ENCODE measurements around the gene MAT2B.

The MAT2B gene

GRCh38 chr5:163551156-163551555 is 45.7 kb downstream of the MAT2B start:
- TF ChIP-seq, protein P1, sequence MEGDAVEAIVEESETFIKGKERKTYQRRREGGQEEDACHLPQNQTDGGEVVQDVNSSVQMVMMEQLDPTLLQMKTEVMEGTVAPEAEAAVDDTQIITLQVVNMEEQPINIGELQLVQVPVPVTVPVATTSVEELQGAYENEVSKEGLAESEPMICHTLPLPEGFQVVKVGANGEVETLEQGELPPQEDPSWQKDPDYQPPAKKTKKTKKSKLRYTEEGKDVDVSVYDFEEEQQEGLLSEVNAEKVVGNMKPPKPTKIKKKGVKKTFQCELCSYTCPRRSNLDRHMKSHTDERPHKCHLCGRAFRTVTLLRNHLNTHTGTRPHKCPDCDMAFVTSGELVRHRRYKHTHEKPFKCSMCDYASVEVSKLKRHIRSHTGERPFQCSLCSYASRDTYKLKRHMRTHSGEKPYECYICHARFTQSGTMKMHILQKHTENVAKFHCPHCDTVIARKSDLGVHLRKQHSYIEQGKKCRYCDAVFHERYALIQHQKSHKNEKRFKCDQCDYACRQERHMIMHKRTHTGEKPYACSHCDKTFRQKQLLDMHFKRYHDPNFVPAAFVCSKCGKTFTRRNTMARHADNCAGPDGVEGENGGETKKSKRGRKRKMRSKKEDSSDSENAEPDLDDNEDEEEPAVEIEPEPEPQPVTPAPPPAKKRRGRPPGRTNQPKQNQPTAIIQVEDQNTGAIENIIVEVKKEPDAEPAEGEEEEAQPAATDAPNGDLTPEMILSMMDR (IDR thresholded peaks at IDR 0.05; ENCODE audit: insufficient read depth, missing control alignments), result no peak
- DNase-seq (ENCODE audit: insufficient read length, low spot score) (no peak), FAIRE-seq (no peak)

- TF ChIP-seq, protein P1 (IDR thresholded peaks at IDR 0.05; ENCODE audit: insufficient read depth, missing control alignments), result no peak
- DNase-seq (ENCODE audit: insufficient read length, low spot score) (no peak), FAIRE-seq (no peak)
Observed at GRCh38 chr5:163552536-163552935, 47.1 kb downstream of the MAT2B start.

DNA sequence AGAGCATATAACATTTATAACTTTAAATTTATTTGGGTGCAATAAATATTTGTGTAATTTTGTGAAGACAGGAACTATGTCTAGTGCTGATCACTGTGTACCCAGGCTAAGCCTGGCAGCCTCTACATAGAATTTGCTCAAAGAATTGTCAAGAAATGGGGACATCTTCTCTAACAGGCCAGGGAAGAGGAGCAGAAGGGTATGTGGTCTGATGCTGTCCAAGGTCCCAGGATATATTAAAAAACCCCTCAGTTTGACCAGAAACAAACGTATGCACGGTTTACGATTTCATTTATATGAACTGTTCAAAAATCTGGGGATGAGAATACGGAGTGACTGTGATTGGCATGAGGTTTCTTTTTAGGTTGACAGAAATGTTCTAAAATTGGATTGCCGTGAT is 55.9 kb downstream of the MAT2B start:
- TF ChIP-seq, protein P1 (IDR thresholded peaks at IDR 0.05; ENCODE audit: insufficient read depth, missing control alignments), result no peak
- DNase-seq (ENCODE audit: insufficient read length, low spot score), result no peak
- no peak for FAIRE-seq

DNA sequence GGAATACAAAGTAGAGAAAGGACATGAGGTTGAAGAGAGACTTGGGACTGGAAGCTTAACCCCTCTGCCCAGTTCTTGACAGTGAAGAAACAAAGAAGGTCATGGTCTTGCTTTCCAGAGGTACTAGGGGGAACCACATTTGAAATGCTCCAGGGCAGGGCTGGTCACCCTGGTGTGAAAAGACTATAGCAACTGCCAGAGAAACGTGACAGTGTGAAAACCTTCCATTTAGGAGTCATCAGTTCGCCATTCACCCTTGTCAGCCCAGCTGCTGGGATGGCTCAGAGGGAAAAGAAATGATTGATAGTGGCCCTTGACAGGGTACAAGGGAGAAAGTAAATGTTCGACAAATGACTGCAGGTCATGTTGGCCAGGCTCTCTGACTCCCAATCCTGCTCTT is 56.7 kb downstream of the MAT2B start:
- TF ChIP-seq, protein P1 (IDR thresholded peaks at IDR 0.05; ENCODE audit: insufficient read depth, missing control alignments), result no peak
- DNase-seq (ENCODE audit: insufficient read length, low spot score) (no peak), FAIRE-seq (no peak)

DNA sequence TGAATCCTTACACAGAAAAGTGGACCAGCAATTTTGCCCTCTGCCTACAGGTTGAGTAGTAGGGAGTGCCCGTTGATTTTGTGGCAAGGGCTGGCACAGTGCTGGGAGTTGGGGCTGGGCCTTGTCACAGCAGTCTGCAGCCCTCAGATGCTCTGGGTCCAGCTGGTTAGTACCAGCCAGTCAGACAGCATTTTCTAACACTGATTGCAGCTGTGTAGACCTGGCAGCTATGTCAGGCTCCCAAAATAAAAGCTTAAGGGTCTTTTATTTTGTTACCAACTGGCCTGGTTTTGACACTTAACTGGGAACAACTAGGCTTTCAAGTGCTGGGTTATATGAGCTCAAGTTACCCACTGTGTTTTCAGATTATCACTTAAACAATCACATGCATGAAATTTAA is 57.7 kb downstream of the MAT2B start:
- TF ChIP-seq, protein P1 (IDR thresholded peaks at IDR 0.05; ENCODE audit: insufficient read depth, missing control alignments), result no peak
- DNase-seq (ENCODE audit: insufficient read length, low spot score), result no peak
- FAIRE-seq, result no peak

DNA sequence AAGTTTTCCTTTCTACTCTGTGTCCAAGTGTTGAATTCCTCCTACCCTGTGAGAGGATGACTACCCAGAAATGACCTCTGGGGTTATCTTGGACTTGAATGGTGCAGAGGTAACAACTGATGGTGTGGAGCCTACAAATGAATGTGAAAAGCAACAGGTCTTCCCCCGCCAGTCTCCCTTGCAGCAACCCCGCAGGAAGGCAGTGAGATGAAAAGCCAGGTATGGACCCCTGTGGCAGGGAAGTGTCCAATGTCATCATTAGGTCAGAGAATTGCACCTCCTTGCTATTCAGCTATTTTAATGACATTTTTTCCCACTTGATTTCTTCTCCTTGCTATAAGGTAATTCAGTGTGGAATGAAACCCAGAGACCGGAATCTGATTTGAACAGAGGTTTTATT is 58.5 kb downstream of the MAT2B start:
- no peak for FAIRE-seq
- no peak for DNase-seq (ENCODE audit: insufficient read length, low spot score)

DNA sequence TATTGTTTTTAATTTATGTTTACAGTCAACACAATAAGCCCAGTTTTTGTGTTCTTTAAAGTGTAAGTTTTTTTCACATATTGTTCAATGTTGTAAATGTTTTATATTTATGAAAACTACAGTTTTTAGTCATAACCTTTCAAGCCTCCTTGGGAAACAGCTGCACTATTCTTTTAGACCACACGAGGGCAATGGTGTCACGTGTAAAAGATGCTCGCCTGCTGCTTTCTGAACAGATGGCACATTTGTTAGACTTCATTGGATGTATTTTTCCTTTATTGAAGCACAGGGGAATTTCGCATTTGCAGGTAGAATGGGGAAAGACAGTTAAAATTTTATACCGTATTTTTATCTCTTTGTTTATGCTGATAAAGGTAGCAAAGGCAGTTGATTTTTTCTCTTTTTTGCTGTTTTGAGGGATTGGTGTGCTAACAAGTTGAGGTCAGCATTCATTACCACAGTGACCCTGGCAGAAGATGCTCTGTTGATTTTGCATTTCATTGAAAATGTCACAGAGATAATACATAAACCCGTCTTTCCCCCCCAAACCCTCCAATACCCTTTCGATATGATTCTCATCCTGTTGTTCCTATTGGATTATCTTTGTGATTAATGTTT is 59.0 kb downstream of the MAT2B start:
- FAIRE-seq, result peak; percentile 88
- no peak for DNase-seq (ENCODE audit: insufficient read length, low spot score)
- TF ChIP-seq, protein P1 (IDR thresholded peaks at IDR 0.05; ENCODE audit: insufficient read depth, missing control alignments), result peak; percentile 94

More for the DNA sequence above, 58.5 kb downstream of the MAT2B start:
- TF ChIP-seq, protein P1 (IDR thresholded peaks at IDR 0.05; ENCODE audit: insufficient read depth, missing control alignments), result no peak

Data from D721Med (cell line).